Trophoblast cell (in vitro differentiated cells and primary cell): Measurements from ENCODE around the gene MGMT.

Source experiments
- DNase-seq, 2 donors: peaks; one replicate each; pipeline ENCODE4 v3.0.0-alpha.2; 2016
- H2AFZ ChIP-seq: 2 replicates; pipeline ENCODE4 v1.6.1; 2013; ENCODE audit warnings: low read length, moderate library complexity, mild to moderate bottlenecking; ENCODE audit not compliant: insufficient read depth, poor library complexity
- H2AK5ac ChIP-seq: 2 replicates; pipeline ENCODE4 v1.6.1; 2013; ENCODE audit warnings: mild to moderate bottlenecking, low read length
- H2BK120ac ChIP-seq: 2 replicates; pipeline ENCODE4 v1.6.1; 2013; ENCODE audit warnings: low read length, mild to moderate bottlenecking, moderate library complexity; ENCODE audit not compliant: insufficient read depth, poor library complexity
- H2BK12ac ChIP-seq: 2 replicates; pipeline ENCODE4 v1.6.1; 2013; ENCODE audit warnings: mild to moderate bottlenecking, low read length, moderate library complexity
- H2BK5ac ChIP-seq: 2 replicates; pipeline ENCODE4 v1.6.1; 2013; ENCODE audit warnings: low read length, low read depth, moderate library complexity, mild to moderate bottlenecking; ENCODE audit not compliant: poor library complexity
- H3K14ac ChIP-seq: 2 replicates; pipeline ENCODE4 v1.6.1; 2013; ENCODE audit warnings: mild to moderate bottlenecking, low read length
- H3K18ac ChIP-seq: 2 replicates; pipeline ENCODE4 v1.6.1; 2013; ENCODE audit warnings: mild to moderate bottlenecking, low read length
- H3K23ac ChIP-seq: 2 replicates; pipeline ENCODE4 v1.6.1; 2013; ENCODE audit warnings: low read length
- H3K27ac ChIP-seq: 2 replicates; pipeline ENCODE4 v1.5.1; 2013; ENCODE audit warnings: low read depth, mild to moderate bottlenecking, inconsistent platforms, low read length, moderate library complexity
- H3K27me3 ChIP-seq: 2 replicates; pipeline ENCODE4 v1.6.1; 2013; ENCODE audit warnings: inconsistent platforms, mild to moderate bottlenecking, low read length, moderate library complexity; ENCODE audit not compliant: insufficient read depth
- H3K36me3 ChIP-seq, 2 experiments: 1 replicate in 1 of 2; 2 replicates in 1 of 2; pipeline ENCODE4 v1.6.1; 2013; ENCODE audit warnings: low read length in 2 of 2, mild to moderate bottlenecking in 2 of 2, moderate library complexity in 1 of 2; ENCODE audit not compliant: insufficient read depth in 2 of 2, control insufficient read depth in 1 of 2
- H3K4ac ChIP-seq: 2 replicates; pipeline ENCODE4 v1.6.1; 2013; ENCODE audit warnings: low read depth, mild to moderate bottlenecking, low read length, moderate library complexity
- H3K4me1 ChIP-seq, 2 experiments: 1 replicate in 1 of 2; 2 replicates in 1 of 2; pipeline ENCODE4 v1.6.1; 2013; ENCODE audit warnings: low read length in 2 of 2, mild to moderate bottlenecking in 2 of 2, moderate library complexity in 1 of 2; ENCODE audit not compliant: insufficient read depth in 2 of 2, control insufficient read depth in 1 of 2
- H3K4me2 ChIP-seq: 2 replicates; pipeline ENCODE4 v1.6.1; 2013; ENCODE audit warnings: inconsistent platforms, mild to moderate bottlenecking, low read length, moderate library complexity
- H3K4me3 ChIP-seq: 2 replicates; pipeline ENCODE4 v1.5.1; 2013; ENCODE audit warnings: mild to moderate bottlenecking, low read depth, low read length, inconsistent platforms
- H3K79me1 ChIP-seq: one replicate; pipeline ENCODE4 v1.6.1; 2013; ENCODE audit warnings: low read length
- H3K79me2 ChIP-seq: 2 replicates; pipeline ENCODE4 v1.6.1; 2013; ENCODE audit warnings: low read length, mild to moderate bottlenecking; ENCODE audit not compliant: control insufficient read depth, insufficient read depth, poor library complexity
- H3K9ac ChIP-seq: 2 replicates; pipeline ENCODE4 v1.6.1; 2013; ENCODE audit warnings: mild to moderate bottlenecking, low read length
- H3K9me3 ChIP-seq: 2 replicates; pipeline ENCODE4 v1.6.1; 2013; ENCODE audit warnings: low read depth, mild to moderate bottlenecking, control low read depth, inconsistent platforms, low read length; ENCODE audit not compliant: insufficient read depth
- H4K12ac ChIP-seq: 2 replicates; pipeline ENCODE4 v1.6.1; 2013; ENCODE audit warnings: low read depth, mild to moderate bottlenecking, low read length, moderate library complexity
- H4K8ac ChIP-seq: 2 replicates; pipeline ENCODE4 v1.6.1; 2013; ENCODE audit warnings: low read depth, mild to moderate bottlenecking, low read length, moderate library complexity
- H4K91ac ChIP-seq: one replicate; pipeline ENCODE4 v1.6.1; 2013; ENCODE audit warnings: low read depth, mild to moderate bottlenecking, low read length, moderate library complexity
- WGBS: extraction: QIAGEN DNeasy Blood & Tissue Kit; methylation state at CpG from one replicate; pipeline ENCODE4 v1.1.7; 2013; ENCODE audit warnings: missing lambda C conversion rate; ENCODE audit not compliant: insufficient read length, insufficient coverage; ENCODE audit errors: extremely low coverage; 5-methylcytosine and 5-hydroxymethylcytosine counted together

MGMT gene

DNA sequence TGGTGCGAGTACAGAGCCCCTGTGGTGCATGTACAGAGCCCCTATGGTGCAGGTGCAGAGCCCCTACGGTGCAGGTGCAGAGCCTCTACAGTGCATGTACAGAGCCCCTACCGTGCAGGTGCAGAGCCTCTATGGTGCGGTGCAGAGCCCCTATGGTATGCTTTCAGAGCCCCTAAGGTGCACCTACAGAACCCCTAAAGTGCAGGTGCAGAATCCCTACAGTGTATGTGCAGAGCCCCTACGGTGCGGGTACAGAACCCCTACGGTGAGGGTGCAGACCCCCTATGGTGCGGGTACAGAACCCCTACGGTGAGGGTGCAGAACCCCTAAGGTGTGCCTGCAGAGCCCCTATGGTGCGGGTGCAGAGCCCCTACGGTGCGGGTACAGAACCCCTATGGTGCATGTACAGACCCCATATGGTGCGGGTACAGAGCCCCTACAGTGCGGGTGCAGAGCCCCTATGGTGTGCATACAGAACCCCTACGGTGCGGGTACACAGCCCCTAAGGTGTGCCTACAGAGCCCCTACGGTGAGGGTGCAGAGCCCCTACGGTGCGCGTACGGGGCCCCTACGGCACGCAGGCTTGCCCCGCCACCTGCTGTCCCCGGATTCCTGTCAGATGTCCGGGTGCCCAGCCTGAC is 53.5 kb downstream of the MGMT start:
- Histone ChIP-seq H3K4me1 (peaks cover 0 to 3% of the 10 kb centered on the region in 2 experiments), H3K9ac (no peak overlapping the region), H3K27ac (no peak overlapping the region), H3K79me2 (no peaks in the 10 kb centered on the region), H2BK12ac (no peak overlapping the region), H3K9me3 (no peaks in the 10 kb centered on the region), H2BK5ac (no peak overlapping the region), H4K91ac (no peak overlapping the region), H3K18ac (no peak overlapping the region), H3K4me3 (no peak overlapping the region), H3K27me3 (no peaks in the 10 kb centered on the region), H3K79me1 (no peaks in the 10 kb centered on the region), H3K36me3 (no peaks in the 10 kb centered on the region), H4K8ac (no peak overlapping the region), H2AK5ac (no peak overlapping the region), H3K23ac (no peak overlapping the region), H2BK120ac (no peak overlapping the region), H4K12ac (no peak overlapping the region), H3K4ac (no peak overlapping the region), H2AFZ (no peak overlapping the region), H3K4me2 (no peak overlapping the region), H3K14ac (no peak overlapping the region)
- no CpG with 5 or more reads among the region's 26 CpGs for WGBS
- DNase-seq, result no peak

DNA sequence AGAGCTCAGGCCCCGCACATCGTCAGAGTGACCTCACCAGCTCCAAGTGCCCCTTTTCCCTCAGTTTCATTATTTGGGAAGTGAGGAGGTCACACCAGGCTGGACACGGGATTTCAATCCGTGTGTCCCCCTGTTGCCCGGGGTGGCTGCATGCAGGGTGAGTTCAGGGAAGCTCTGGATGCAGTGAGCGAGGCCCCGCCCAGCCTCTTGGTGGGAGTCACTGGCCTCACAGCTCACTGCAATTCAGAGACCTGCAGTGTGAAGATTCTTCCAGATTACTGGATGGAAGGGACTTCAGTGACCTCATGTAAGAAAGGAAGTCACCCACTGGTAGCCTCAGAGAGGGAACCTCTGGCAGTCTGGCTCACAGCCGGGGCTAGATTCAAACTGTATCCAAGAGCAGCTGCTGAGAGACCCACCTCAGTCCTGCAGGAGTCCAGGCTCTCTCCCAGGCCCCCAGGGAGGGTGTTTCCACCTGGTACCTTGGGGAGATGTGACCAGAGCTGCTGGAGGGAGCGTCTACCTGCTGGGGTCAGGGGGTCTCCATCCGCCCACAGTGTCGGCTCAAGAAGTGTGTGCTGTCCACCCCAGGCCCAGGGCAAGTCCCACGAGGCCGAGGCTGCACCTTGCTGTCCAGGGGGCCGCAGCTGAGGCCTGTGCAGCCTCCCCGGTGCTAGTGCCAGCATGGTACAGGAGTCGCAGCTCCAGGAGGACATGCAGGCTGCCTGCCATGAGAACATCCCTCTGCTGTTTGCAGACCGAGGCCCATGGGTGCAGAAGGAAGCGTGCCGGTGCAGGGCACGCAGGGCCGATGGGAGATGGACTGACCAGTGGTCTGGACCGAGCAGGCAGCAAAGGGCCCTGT is 54.4 kb downstream of the MGMT start:
- H3K9me3 ChIP-seq, result no peaks in the 10 kb centered on the region
- H3K9ac ChIP-seq, result no peak overlapping the region
- H4K12ac ChIP-seq, result no peak overlapping the region
- no peak overlapping the region for H2AK5ac ChIP-seq
- no peak overlapping the region for H2BK120ac ChIP-seq
- no peak overlapping the region for H2BK5ac ChIP-seq
- no peaks in the 10 kb centered on the region for H3K27me3 ChIP-seq
- H3K27ac ChIP-seq, result no peak overlapping the region
- H3K4me3 ChIP-seq, result no peak overlapping the region
- no peak overlapping the region for H2BK12ac ChIP-seq
- H3K4me1 ChIP-seq, result peaks cover 0 to 3% of the 10 kb centered on the region in 2 experiments
- H3K79me2 ChIP-seq, result no peaks in the 10 kb centered on the region
- H3K14ac ChIP-seq, result no peak overlapping the region
- H3K18ac ChIP-seq, result no peak overlapping the region
- no peak overlapping the region for H4K8ac ChIP-seq
- WGBS, result no CpG with 5 or more reads among the region's 22 CpGs
- no peaks in the 10 kb centered on the region for H3K79me1 ChIP-seq
- no peak for DNase-seq
- H2AFZ ChIP-seq, result no peak overlapping the region
- H3K4me2 ChIP-seq, result no peak overlapping the region
- H3K4ac ChIP-seq, result no peak overlapping the region
- H3K36me3 ChIP-seq, result no peaks in the 10 kb centered on the region
- no peak overlapping the region for H3K23ac ChIP-seq
- H4K91ac ChIP-seq, result no peak overlapping the region

DNA sequence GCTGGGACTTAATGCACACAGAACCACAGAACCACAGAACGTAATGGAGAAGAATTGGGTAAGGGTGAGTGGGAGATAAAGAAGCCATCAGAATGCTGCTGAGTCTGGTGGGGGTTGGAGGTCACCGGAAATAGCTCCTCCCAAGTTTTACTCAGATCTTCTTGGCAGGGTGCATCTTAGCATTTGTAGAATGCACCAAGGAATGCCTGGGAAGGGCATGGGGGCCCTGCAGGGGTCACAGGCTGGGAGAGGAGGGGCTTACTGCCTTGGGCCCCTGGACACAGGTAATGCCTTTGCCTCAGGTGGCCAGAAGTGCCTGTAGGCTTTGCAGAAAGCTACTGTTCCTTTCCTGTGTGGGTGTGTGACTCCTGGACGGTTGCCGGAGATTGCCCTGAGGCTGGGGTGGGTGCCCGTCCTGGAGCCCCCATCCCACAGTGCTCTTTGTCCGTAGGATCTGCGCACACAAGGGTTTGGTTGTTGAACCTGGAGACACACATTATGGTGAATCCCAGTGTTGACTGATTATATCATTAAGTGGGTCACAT is 55.1 kb downstream of the MGMT start:
- Histone ChIP-seq H3K27me3 (no peaks in the 10 kb centered on the region), H2AK5ac (no peak overlapping the region), H2BK120ac (no peak overlapping the region), H3K27ac (no peak overlapping the region), H2AFZ (no peak overlapping the region), H3K9me3 (no peaks in the 10 kb centered on the region), H3K36me3 (no peaks in the 10 kb centered on the region), H3K79me2 (no peaks in the 10 kb centered on the region), H3K79me1 (no peaks in the 10 kb centered on the region), H3K9ac (no peak overlapping the region), H3K14ac (no peak overlapping the region), H3K4me3 (no peak overlapping the region), H4K8ac (no peak overlapping the region), H3K4ac (no peak overlapping the region), H2BK12ac (no peak overlapping the region), H3K4me2 (no peak overlapping the region), H3K23ac (no peak overlapping the region), H4K12ac (no peak overlapping the region), H3K4me1 (peaks cover 0 to 3% of the 10 kb centered on the region in 2 experiments), H2BK5ac (no peak overlapping the region), H3K18ac (no peak overlapping the region), H4K91ac (no peak overlapping the region)
- WGBS, result no CpG with 5 or more reads among the region's 7 CpGs
- no peak for DNase-seq

DNA sequence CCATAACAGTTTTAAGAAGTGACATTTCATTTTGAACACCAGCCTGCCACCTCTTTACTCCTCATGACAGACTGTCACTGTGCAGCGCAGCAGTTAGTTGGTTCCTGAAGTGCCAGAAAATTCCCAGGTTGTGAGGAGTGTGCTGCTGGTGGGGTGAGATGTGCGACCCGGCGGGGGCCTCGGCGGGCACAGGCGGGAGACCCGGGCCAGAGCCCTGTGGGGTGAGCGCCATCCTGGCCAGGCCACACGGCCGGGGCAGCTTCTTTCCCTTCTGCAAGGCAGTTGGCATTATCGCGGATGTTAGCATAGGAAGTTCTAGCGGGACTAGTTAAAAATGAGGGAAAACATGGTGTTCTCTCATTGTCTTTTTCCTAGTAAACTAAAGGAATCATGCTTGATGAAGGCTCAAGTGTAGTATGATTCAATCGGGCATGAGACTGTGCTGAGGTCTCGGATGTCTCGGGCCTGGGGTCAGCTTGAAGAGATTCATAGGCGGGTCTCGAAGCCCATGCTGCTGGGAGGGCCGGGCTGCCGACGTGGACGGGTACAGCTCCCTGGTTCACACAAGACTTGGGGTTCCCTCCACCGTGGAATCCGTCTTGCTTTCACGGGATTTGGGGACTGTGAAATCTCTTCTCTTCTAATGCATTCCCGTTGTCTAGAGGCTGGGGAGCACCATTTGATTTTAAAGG is 56.1 kb downstream of the MGMT start:
- Histone ChIP-seq H3K36me3 (no peaks in the 10 kb centered on the region), H3K4me2 (no peak overlapping the region), H3K27me3 (no peaks in the 10 kb centered on the region), H3K18ac (no peak overlapping the region), H3K27ac (no peak overlapping the region), H3K23ac (no peak overlapping the region), H2BK120ac (no peak overlapping the region), H4K8ac (no peak overlapping the region), H3K79me2 (no peaks in the 10 kb centered on the region), H2AK5ac (no peak overlapping the region), H4K91ac (no peak overlapping the region), H3K9me3 (no peaks in the 10 kb centered on the region), H2BK12ac (no peak overlapping the region), H3K4me1 (peaks cover 0 to 3% of the 10 kb centered on the region in 2 experiments), H3K4me3 (no peak overlapping the region), H2AFZ (no peak overlapping the region), H4K12ac (no peak overlapping the region), H2BK5ac (no peak overlapping the region), H3K4ac (no peak overlapping the region), H3K14ac (no peak overlapping the region), H3K9ac (no peak overlapping the region), H3K79me1 (no peaks in the 10 kb centered on the region)
- DNase-seq, result no peak
- no CpG with 5 or more reads among the region's 27 CpGs for WGBS
